ENCODE results near the gene FOXRED2.
"Not testable (repeated sequence)": the region's sequence is repeated elsewhere in the genome, so short reads cannot be mapped to it uniquely, and the experiment has no call there.

The FOXRED2 gene

DNA sequence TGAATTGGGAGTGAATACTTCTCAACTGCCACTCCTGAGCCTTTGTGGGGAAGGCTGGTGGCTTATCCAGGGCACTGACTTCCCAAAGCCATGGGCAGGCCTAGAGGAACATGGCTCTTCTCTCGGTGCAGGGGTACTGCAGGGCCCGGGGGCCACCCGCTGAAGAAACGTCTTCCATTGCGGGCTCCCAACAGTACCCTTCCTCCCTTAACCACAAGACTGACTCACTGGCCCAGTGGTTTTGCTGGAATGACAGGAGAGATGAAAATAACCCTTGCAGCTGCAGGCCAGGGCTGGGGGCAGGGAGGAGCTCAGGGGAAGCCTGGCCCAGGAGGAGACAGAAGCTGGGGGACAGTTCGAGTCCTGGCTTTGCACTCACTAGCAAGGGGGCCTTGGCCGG, 38.9 kb downstream of the FOXRED2 start:
- DNase-seq: peak; percentile 61 to 77

GRCh38 chr22:36467042-36467810, 39.6 kb downstream of the FOXRED2 start:
- DNase-seq: no peak

GRCh38 chr22:36466258-36466657, 40.6 kb downstream of the FOXRED2 start:
- no peak for DNase-seq

DNA sequence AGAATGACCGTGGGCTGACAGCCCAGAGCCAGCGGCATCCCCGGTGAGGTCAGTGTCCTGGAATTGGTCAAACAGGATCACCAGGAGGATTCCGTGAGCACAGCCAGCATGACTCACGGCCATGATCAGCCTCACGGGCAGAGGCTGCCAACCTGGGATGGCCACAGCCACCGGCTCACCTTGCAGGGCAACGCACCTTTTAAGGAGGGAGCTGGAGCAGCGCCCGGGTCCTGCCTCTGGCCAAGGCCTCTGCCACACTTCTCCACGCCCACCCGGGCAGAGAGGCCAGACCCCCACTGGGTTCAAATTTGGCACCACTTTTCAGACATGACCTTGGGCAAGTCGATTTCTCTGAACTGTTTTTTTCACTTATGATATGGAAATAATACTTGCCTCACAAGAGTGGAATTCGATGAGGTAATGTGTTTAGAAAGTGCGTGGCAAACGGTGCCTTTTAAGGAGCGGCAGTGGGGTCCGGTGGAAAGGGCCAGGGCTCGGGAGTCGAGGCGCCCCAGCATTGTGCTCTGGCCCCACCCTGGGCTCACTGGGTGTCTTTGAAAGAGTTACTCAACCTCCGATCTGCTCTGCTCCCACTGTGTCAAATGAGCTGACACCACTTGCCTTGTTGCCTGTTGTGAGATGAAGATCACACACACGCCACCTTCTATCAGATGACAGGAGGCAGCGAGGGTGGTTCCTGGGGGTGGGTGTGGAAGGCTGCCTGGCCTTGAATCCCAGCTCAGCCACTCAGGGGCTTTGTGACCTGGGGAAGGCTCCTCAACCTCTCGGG, 41.4 kb downstream of the FOXRED2 start:
- no peak for DNase-seq

GRCh38 chr22:36464715-36465231, 42.1 kb downstream of the FOXRED2 start:
- no peak for DNase-seq

DNA sequence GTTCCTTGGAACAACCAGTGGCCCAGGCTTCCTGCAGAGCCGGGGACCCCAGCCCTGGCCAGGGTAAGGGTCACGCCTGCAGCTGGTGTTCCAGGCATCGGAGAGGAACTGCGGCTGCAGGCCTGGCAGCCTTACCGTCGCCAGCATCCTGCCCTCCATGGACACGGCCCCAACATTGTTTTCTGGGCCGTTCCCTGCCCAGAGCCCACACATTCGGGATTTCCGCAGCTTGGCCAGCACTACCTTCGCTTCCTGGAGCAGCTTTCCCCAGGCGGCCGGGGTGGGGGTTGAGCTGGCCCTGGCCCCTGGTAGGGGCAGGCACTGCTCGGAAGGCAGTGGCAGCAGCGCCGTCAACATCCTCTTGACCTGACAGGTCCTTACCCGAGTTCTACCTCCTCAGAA, 43.1 kb downstream of the FOXRED2 start:
- DNase-seq: no peak

DNA sequence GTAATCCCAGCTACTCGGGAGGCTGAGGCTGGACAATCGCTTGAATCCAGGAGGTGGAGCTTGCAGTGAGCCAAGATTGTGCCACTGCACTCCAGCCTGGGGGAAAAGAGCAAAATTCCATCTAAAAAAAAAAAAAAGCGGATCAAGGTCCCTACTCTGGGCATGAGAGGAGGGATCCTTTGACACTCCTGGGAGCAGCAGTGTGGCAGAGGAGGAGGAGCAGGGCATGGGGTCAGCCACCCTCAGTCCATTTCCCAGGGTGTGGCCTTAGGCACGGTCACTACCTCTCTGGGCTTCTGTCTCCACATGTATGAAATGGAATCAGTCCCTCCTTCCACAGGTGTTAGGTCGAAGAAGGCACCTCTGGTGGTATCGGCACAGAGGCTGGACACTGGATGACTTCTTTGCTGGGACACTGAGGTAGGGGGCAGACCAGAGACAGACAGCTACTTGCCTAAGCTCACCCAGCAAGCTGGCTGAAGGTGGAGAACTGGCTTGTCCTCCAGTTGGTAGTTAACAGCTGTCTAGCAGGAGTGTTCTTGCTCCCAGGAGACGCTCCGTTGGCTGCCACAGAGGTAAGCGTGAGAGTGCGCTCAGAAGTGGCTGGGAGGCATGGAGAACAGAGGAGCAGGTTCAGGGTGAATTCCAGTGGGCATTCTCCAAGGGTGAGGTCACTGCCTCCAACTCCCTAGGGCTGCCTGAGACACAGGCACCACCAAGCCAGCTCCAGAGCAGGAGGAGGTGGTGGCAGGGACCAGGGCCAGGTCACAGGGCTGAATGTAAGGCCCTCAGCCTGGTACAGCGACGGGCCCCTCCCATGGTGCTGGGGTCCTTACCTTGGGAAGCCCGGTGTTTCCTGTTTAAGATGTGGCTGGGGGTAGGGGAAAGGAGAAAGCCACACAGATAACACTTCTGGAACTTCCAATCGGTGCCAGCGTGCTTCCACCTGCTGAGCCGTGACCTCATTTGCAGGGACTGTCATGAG, 44.9 kb downstream of the FOXRED2 start:
- no peak for DNase-seq

- no peak for DNase-seq
Observed at GRCh38 chr22:36460202-36460601, 46.6 kb downstream of the FOXRED2 start.

- DNase-seq: no peak
Observed at GRCh38 chr22:36457688-36458450, 49.0 kb downstream of the FOXRED2 start.

GRCh38 chr22:36456464-36456845, 50.4 kb downstream of the FOXRED2 start:
- no peak for DNase-seq

- no peak for DNase-seq
Observed at GRCh38 chr22:36455571-36456463, 51.0 kb downstream of the FOXRED2 start.

- peak; percentile 41 to 58 for DNase-seq
Observed at GRCh38 chr22:36454916-36455570, 51.8 kb downstream of the FOXRED2 start.

GRCh38 chr22:36453855-36454378, 52.9 kb downstream of the FOXRED2 start:
- no peak for DNase-seq

- not testable (repeated sequence) for DNase-seq
Observed at GRCh38 chr22:36452978-36453607, 53.7 kb downstream of the FOXRED2 start.

- no peak for DNase-seq
Observed at GRCh38 chr22:36452250-36452977, 54.4 kb downstream of the FOXRED2 start.

GRCh38 chr22:36450923-36451322, 55.9 kb downstream of the FOXRED2 start:
- not testable (repeated sequence) for DNase-seq

- no peak for DNase-seq
Observed at GRCh38 chr22:36449596-36450175, 57.2 kb downstream of the FOXRED2 start.

- peak in 1 of 2 experiments; percentile 32 for DNase-seq
Observed at GRCh38 chr22:36447632-36448031, 59.2 kb downstream of the FOXRED2 start.

Measured in Kasumi-1 (cell line).